KMS-11 (cell line): Measurements from ENCODE around the gene IMMP2L.

Experiments
- H2AFZ ChIP-seq: fragments of 200-600 bp; sonication (generic); 2 replicates; pipeline ENCODE4 v1.6.1; 2016; ENCODE audit warnings: antibody characterized with exemption, mixed run types, low read depth
- H3K27ac ChIP-seq: fragments of 200-600 bp; sonication (generic); 2 replicates; pipeline ENCODE4 v1.6.1; 2016; ENCODE audit warnings: mild to moderate bottlenecking, mixed run types
- H3K27me3 ChIP-seq: fragments of 200-600 bp; sonication (generic); 2 replicates; pipeline ENCODE4 v1.6.1; 2017; ENCODE audit warnings: mild to moderate bottlenecking, low read depth, mixed run types, moderate library complexity; ENCODE audit not compliant: insufficient read depth
- H3K36me3 ChIP-seq: fragments of 200-600 bp; sonication (generic); 2 replicates; pipeline ENCODE4 v1.6.1; 2017; ENCODE audit warnings: mild to moderate bottlenecking, mixed run types; ENCODE audit not compliant: insufficient read depth
- H3K4me1 ChIP-seq: fragments of 200-600 bp; sonication (generic); 2 replicates; pipeline ENCODE4 v1.6.1; 2016; ENCODE audit warnings: mild to moderate bottlenecking, low read depth, mixed run types; ENCODE audit not compliant: poor library complexity, severe bottlenecking
- H3K4me2 ChIP-seq: fragments of 200-600 bp; sonication (generic); 2 replicates; pipeline ENCODE4 v1.7.0; 2016; ENCODE audit warnings: mild to moderate bottlenecking, mixed run types
- H3K4me3 ChIP-seq: fragments of 200-600 bp; sonication (generic); IDR thresholded peaks from 2 replicates; pipeline ENCODE4 v1.6.1; 2017; ENCODE audit warnings: low read depth, low read length, mixed read lengths; ENCODE audit not compliant: insufficient read depth
- H3K79me2 ChIP-seq: fragments of 200-600 bp; sonication (generic); 2 replicates; pipeline ENCODE4 v1.6.1; 2016; ENCODE audit warnings: low read depth, mixed run types; ENCODE audit not compliant: insufficient read depth
- H3K9ac ChIP-seq: fragments of 200-600 bp; sonication (generic); 2 replicates; pipeline ENCODE4 v1.6.1; 2016; ENCODE audit warnings: mild to moderate bottlenecking, mixed run types
- H4K20me1 ChIP-seq: fragments of 200-600 bp; sonication (generic); 2 replicates; pipeline ENCODE4 v1.6.1; 2016; ENCODE audit warnings: mild to moderate bottlenecking, mixed run types; ENCODE audit not compliant: insufficient read depth
- CTCF ChIP-seq: fragments of 200-600 bp; sonication (generic); conservative IDR thresholded peaks from 2 replicates; pipeline ENCODE4 v1.6.1; 2017; ENCODE audit warnings: low read depth, mild to moderate bottlenecking, antibody characterized with exemption, low read length, moderate library complexity, mixed read lengths

IMMP2L gene

GRCh38 chr7:110780712-110781111 is 781.6 kb downstream of the IMMP2L start:
- no peak overlapping the region for H2AFZ ChIP-seq
- H3K4me2 ChIP-seq, result no peak overlapping the region
- H3K4me1 ChIP-seq, result no peaks in the 10 kb centered on the region
- no peaks in the 10 kb centered on the region for H3K36me3 ChIP-seq
- H3K79me2 ChIP-seq, result no peaks in the 10 kb centered on the region
- TF ChIP-seq CTCF, result no peak
- H4K20me1 ChIP-seq, result no peaks in the 10 kb centered on the region
- H3K4me3 ChIP-seq, result no peak overlapping the region
- H3K27me3 ChIP-seq, result no peaks in the 10 kb centered on the region
- H3K9ac ChIP-seq, result no peak overlapping the region
- H3K27ac ChIP-seq, result no peak overlapping the region

- Histone ChIP-seq H2AFZ (no peak overlapping the region), H3K4me2 (no peak overlapping the region), H4K20me1 (no peaks in the 10 kb centered on the region), H3K79me2 (no peaks in the 10 kb centered on the region), H3K4me1 (no peaks in the 10 kb centered on the region), H3K27ac (no peak overlapping the region), H3K27me3 (no peaks in the 10 kb centered on the region), H3K36me3 (no peaks in the 10 kb centered on the region), H3K4me3 (no peak overlapping the region), H3K9ac (no peak overlapping the region)
- no peak for TF ChIP-seq CTCF
These were observed 783.0 kb downstream of the IMMP2L start for GRCh38 chr7:110779339-110779738.

- H3K9ac ChIP-seq, result no peak overlapping the region
- no peak overlapping the region for H3K27ac ChIP-seq
- TF ChIP-seq CTCF, result no peak
- H3K79me2 ChIP-seq, result no peaks in the 10 kb centered on the region
- H3K27me3 ChIP-seq, result no peaks in the 10 kb centered on the region
- no peak overlapping the region for H2AFZ ChIP-seq
- no peak overlapping the region for H3K4me3 ChIP-seq
- H3K4me1 ChIP-seq, result no peaks in the 10 kb centered on the region
- no peak overlapping the region for H3K4me2 ChIP-seq
- H3K36me3 ChIP-seq, result no peaks in the 10 kb centered on the region
- H4K20me1 ChIP-seq, result no peaks in the 10 kb centered on the region
These were observed 787.2 kb downstream of the IMMP2L start for GRCh38 chr7:110775046-110775445.

- Histone ChIP-seq H3K4me3 (no peak overlapping the region), H4K20me1 (no peaks in the 10 kb centered on the region), H3K79me2 (no peaks in the 10 kb centered on the region), H3K4me2 (no peak overlapping the region), H3K9ac (no peak overlapping the region), H3K27ac (no peak overlapping the region), H3K36me3 (no peaks in the 10 kb centered on the region), H3K27me3 (no peaks in the 10 kb centered on the region), H2AFZ (no peak overlapping the region), H3K4me1 (no peaks in the 10 kb centered on the region)
- no peak for TF ChIP-seq CTCF
These were observed 788.2 kb downstream of the IMMP2L start for GRCh38 chr7:110774071-110774470.
